GM12878 (cell line): ENCODE measurements around the gene NEMF. TPM values are rescaled to one million over a fixed set of nuclear protein-coding genes. Genes with fewer than 3 reads are reported as not detected.

Source experiments
- BCL3 ChIP-seq: IDR thresholded peaks from 2 replicates; pipeline ENCODE4 v1.6.1; 2011; ENCODE audit warnings: borderline replicate concordance, low read depth, mild to moderate bottlenecking, moderate library complexity, low read length; ENCODE audit not compliant: insufficient read depth, poor library complexity, severe bottlenecking
- BHLHE40 ChIP-seq, 2 experiments: fragments of 450-650 bp in 1 of 2; IDR thresholded peaks; 2 replicates each; pipeline ENCODE4 v1.6.1; 2011 to 2017; ENCODE audit warnings: low read depth in 2 of 2, borderline replicate concordance in 1 of 2, improper control_type of control experiment in 1 of 2, low read length in 1 of 2, mild to moderate bottlenecking in 1 of 2
- BRCA1 ChIP-seq: IDR thresholded peaks from 2 replicates; pipeline ENCODE4 v1.6.1; 2011; ENCODE audit warnings: low read depth, low read length, improper control_type of control experiment
- CBX3 ChIP-seq: fragments of 200-600 bp; sonication (generic); IDR thresholded peaks from 2 replicates; pipeline ENCODE4 v1.6.1; 2016; ENCODE audit warnings: low read depth, borderline replicate concordance
- CBX5 ChIP-seq: sonication (generic); IDR thresholded peaks from 2 replicates; pipeline ENCODE4 v1.6.1; 2016; ENCODE audit warnings: low read depth, moderate library complexity, mild to moderate bottlenecking, inconsistent platforms
- CEBPB ChIP-seq, 2 experiments: fragments of 150-350 bp in 1 of 2; IDR thresholded peaks; 2 replicates each; pipeline ENCODE4 v1.6.1; 2012 to 2014; ENCODE audit warnings: low read depth in 2 of 2, low read length in 2 of 2, borderline replicate concordance in 1 of 2, inconsistent platforms in 1 of 2
- CREB1 ChIP-seq: IDR thresholded peaks from 2 replicates; pipeline ENCODE4 v1.6.1; 2012; ENCODE audit warnings: low read depth, mild to moderate bottlenecking, inconsistent platforms
- CREM ChIP-seq: IDR thresholded peaks from 2 replicates; pipeline ENCODE4 v1.6.1; 2014; ENCODE audit warnings: antibody characterized with exemption, low read depth
- DPF2 ChIP-seq: fragments of 450-650 bp; IDR thresholded peaks from 2 replicates; pipeline ENCODE4 v1.6.1; 2017; ENCODE audit warnings: mild to moderate bottlenecking
- EGR1 ChIP-seq, 2 experiments: IDR thresholded peaks; 1 replicate in 1 of 2; 2 replicates in 1 of 2; pipeline ENCODE4 v1.6.1; 2011 to 2012; ENCODE audit warnings: low read depth in 2 of 2, low read length in 2 of 2, borderline replicate concordance in 1 of 2, mild to moderate bottlenecking in 1 of 2, moderate library complexity in 1 of 2
- HCFC1 ChIP-seq: fragments of 150-350 bp; IDR thresholded peaks from 2 replicates; pipeline ENCODE4 v1.6.1; 2014; ENCODE audit warnings: low read length
- IKZF1 ChIP-seq: fragments of 450-650 bp; conservative IDR thresholded peaks from 2 replicates; pipeline ENCODE4 v1.6.1; 2017; ENCODE audit warnings: antibody characterized with exemption, mild to moderate bottlenecking
- JUNB ChIP-seq: IDR thresholded peaks from 2 replicates; pipeline ENCODE4 v1.6.1; 2016; ENCODE audit warnings: antibody characterized with exemption, mild to moderate bottlenecking
- KLF5 ChIP-seq: fragments of 450-650 bp; IDR thresholded peaks from 2 replicates; pipeline ENCODE4 v1.6.1; 2014; ENCODE audit warnings: mild to moderate bottlenecking; ENCODE audit not compliant: partially characterized antibody
- MEF2A ChIP-seq: IDR thresholded peaks from 2 replicates; pipeline ENCODE4 v1.6.1; 2011; ENCODE audit warnings: low read depth, mild to moderate bottlenecking, low read length, moderate library complexity; ENCODE audit not compliant: insufficient read depth
- MTA2 ChIP-seq: fragments of 450-650 bp; IDR thresholded peaks from 2 replicates; pipeline ENCODE4 v1.6.1; 2016; ENCODE audit warnings: low read depth, mild to moderate bottlenecking, moderate library complexity
- NR2F1 ChIP-seq: fragments of 450-650 bp; conservative IDR thresholded peaks from 2 replicates; pipeline ENCODE4 v1.6.1; 2017; ENCODE audit warnings: mild to moderate bottlenecking
- PAX5 ChIP-seq: IDR thresholded peaks from 2 replicates; pipeline ENCODE4 v1.6.1; 2011; ENCODE audit warnings: low read depth, low read length, borderline replicate concordance
- PML ChIP-seq: IDR thresholded peaks from 2 replicates; pipeline ENCODE4 v1.6.1; 2012; ENCODE audit warnings: low read length, inconsistent platforms
- POLR2AphosphoS5 ChIP-seq: IDR thresholded peaks from 2 replicates; pipeline ENCODE4 v1.6.1; 2011; ENCODE audit warnings: mild to moderate bottlenecking, low read length, inconsistent platforms
- RAD51 ChIP-seq: fragments of 450-650 bp; IDR thresholded peaks from 2 replicates; pipeline ENCODE4 v1.6.1; 2016; ENCODE audit warnings: moderate library complexity, mild to moderate bottlenecking, inconsistent platforms
- SREBF1 ChIP-seq: IDR thresholded peaks from 2 replicates; pipeline ENCODE4 v1.6.1; 2012; ENCODE audit warnings: mild to moderate bottlenecking, low read length
- TAF1 ChIP-seq: IDR thresholded peaks from 2 replicates; pipeline ENCODE4 v1.6.1; 2011; ENCODE audit warnings: mild to moderate bottlenecking, low read depth, low read length, borderline replicate concordance
- WRNIP1 ChIP-seq: IDR thresholded peaks from 2 replicates; pipeline ENCODE4 v1.6.1; 2011; ENCODE audit warnings: low read depth, low read length, improper control_type of control experiment, borderline replicate concordance
- YBX1 ChIP-seq: fragments of 450-650 bp; IDR thresholded peaks from 2 replicates; pipeline ENCODE4 v1.6.1; 2016; ENCODE audit warnings: antibody characterized with exemption
- ZNF384 ChIP-seq: IDR thresholded peaks from 2 replicates; pipeline ENCODE4 v1.6.1; 2012; ENCODE audit warnings: low read depth, mild to moderate bottlenecking, low read length, improper control_type of control experiment, borderline replicate concordance
- polyA plus RNA-seq, 11 experiments: library from polyadenylated mRNA; depleted of rRNA in 4 of 11; unstranded in 6 of 11; stranded (reverse) in 5 of 11; fragments of >200 nt; fragmentation: Nextera tagmentation in 4 of 11; fragmentation: Illumina TruSeq in 1 of 11; extraction: Ambion mirVana in 4 of 11; extraction: Trizol in 1 of 11; gene quantifications; 1 replicate in 1 of 11; 2 replicates in 10 of 11; pipeline versions ENCODE4 v1.2.1 to v1.2.3, GENCODE V29; 2011 to 2016; ENCODE audit warnings: inconsistent platforms in 2 of 11, missing spikeins in 2 of 11, low read depth in 1 of 11
- total RNA-seq, 4 experiments: library from RNA; depleted of rRNA in 3 of 4; stranded (reverse); fragments of >200 nt in 3 of 4; fragmentation: Illumina TruSeq in 1 of 4; extraction: Trizol in 1 of 4; gene quantifications; 2 replicates each; pipeline versions ENCODE4 v1.2.1 to v1.2.3, GENCODE V29; 2013 to 2021
- TF ChIP-seq, protein P1 (sequence below): fragments of 450-650 bp; IDR thresholded peaks from 2 replicates; pipeline ENCODE4 v1.6.1; 2017; ENCODE audit warnings: mild to moderate bottlenecking, low read depth, inconsistent platforms; ENCODE audit not compliant: poor library complexity, severe bottlenecking
- TF ChIP-seq, protein P2 (sequence below): fragments of 450-650 bp; IDR thresholded peaks from 2 replicates; pipeline ENCODE4 v1.6.1; 2016; ENCODE audit warnings: mild to moderate bottlenecking

Gene NEMF
- total and polyA plus RNA-seq, 10 of the 15 experiments (the other 5 are each of a cell fraction or from before 2014, with no cell fraction given) = 31.5 to 80.1 (median 61.1) TPM

- no peak for TF ChIP-seq YBX1
- no peak for TF ChIP-seq WRNIP1
- TF ChIP-seq CBX5 = 0 out of 2 replicates have a peak, but pooled peaks have one; percentile 27
- peak; percentile 84 for TF ChIP-seq PML
- no peak for TF ChIP-seq MEF2A
- TF ChIP-seq EGR1 (IDR thresholded peaks at IDR 0.05; ENCODE audit: borderline replicate concordance in 1 of 2, low read depth in 2 of 2, low read length in 2 of 2) = no peak; a peak in 1 of 3 replicates
- TF ChIP-seq DPF2 = no peak
- TF ChIP-seq RAD51 = no peak
- TF ChIP-seq TAF1 = peak; percentile 92
- peak; percentile 91 for TF ChIP-seq CREB1
- TF ChIP-seq, protein P1, sequence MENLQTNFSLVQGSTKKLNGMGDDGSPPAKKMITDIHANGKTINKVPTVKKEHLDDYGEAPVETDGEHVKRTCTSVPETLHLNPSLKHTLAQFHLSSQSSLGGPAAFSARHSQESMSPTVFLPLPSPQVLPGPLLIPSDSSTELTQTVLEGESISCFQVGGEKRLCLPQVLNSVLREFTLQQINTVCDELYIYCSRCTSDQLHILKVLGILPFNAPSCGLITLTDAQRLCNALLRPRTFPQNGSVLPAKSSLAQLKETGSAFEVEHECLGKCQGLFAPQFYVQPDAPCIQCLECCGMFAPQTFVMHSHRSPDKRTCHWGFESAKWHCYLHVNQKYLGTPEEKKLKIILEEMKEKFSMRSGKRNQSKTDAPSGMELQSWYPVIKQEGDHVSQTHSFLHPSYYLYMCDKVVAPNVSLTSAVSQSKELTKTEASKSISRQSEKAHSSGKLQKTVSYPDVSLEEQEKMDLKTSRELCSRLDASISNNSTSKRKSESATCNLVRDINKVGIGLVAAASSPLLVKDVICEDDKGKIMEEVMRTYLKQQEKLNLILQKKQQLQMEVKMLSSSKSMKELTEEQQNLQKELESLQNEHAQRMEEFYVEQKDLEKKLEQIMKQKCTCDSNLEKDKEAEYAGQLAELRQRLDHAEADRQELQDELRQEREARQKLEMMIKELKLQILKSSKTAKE = no peak
- no peak for TF ChIP-seq KLF5
- TF ChIP-seq PAX5 = peak; percentile 51; the same call in 1 of the 2 replicates
- TF ChIP-seq CEBPB (IDR thresholded peaks at IDR 0.05; ENCODE audit: borderline replicate concordance in 1 of 2, low read depth in 2 of 2, low read length in 2 of 2) = no peak
- TF ChIP-seq, protein P2, sequence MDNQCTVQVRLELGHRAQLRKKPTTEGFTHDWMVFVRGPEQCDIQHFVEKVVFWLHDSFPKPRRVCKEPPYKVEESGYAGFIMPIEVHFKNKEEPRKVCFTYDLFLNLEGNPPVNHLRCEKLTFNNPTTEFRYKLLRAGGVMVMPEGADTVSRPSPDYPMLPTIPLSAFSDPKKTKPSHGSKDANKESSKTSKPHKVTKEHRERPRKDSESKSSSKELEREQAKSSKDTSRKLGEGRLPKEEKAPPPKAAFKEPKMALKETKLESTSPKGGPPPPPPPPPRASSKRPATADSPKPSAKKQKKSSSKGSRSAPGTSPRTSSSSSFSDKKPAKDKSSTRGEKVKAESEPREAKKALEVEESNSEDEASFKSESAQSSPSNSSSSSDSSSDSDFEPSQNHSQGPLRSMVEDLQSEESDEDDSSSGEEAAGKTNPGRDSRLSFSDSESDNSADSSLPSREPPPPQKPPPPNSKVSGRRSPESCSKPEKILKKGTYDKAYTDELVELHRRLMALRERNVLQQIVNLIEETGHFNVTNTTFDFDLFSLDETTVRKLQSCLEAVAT = no peak
- peak; percentile 66 to 83; a peak in 3 of 4 replicates for TF ChIP-seq BHLHE40 (IDR thresholded peaks at IDR 0.05; ENCODE audit: borderline replicate concordance in 1 of 2, low read depth in 2 of 2, low read length in 1 of 2)
- no peak for TF ChIP-seq SREBF1
- TF ChIP-seq BCL3 = no peak
- TF ChIP-seq ZNF384 = no peak
- TF ChIP-seq CBX3 = no peak
- TF ChIP-seq HCFC1 = peak; percentile 63
- TF ChIP-seq IKZF1 = peak; percentile 82
- peak; percentile 85 for TF ChIP-seq CREM
- no peak for TF ChIP-seq NR2F1
- TF ChIP-seq MTA2 = no peak
- no peak for TF ChIP-seq BRCA1
- no peak for TF ChIP-seq JUNB
- TF ChIP-seq POLR2AphosphoS5 = peak; percentile 95
Observed at GRCh38 chr14:49892636-49893308, 40.2 kb upstream of the NEMF start, which contains the start of gene ARF6 (continued).
